ENCODE data around the gene GADD45G. TPM values are rescaled to one million over a fixed set of nuclear protein-coding genes. Genes with fewer than 3 reads are reported as not detected.

Gene GADD45G
- polyA plus RNA-seq, 3 donors = 1.1 to 9.0 (median 1.3) TPM

DNA sequence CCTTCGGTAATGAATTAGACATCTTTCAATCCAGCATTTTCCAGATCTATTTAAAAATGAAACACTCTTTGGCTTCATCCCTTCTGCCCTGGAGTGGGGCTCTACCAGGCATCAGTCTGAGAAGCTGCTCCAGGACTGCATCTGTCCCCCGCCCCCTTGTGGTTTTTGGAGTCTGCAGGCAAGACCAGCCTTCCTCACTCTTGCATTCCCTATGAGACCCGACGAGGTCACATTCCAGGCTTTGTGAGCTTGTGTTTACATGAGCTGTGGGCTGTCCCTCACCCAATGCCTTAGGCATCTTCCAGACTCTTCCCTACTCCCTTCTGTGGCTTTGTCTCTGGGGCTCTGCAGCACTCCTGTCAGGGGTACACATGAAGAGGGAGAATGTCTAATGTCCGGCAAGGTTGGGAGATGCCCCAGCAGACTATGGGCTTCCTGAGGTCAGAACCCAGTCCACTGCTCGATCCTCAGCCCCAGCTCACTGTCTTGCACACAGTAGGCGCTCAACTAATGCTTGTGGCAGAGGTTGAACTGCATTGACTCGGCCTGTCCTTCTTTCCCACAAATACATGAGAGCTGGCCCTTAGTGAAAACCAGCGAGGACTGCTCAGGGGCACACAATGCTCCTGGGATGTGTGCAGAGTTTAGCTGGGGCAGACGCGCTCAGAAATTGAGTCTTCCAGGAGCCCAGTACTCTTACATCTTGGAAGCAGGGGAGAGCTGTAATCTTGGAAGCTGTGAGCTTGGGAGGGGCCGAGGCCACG, 11.7 kb upstream of the GADD45G start:
- Histone ChIP-seq H3K27me3 (ENCODE audit: control insufficient read depth in 2 of 2, insufficient read depth in 2 of 2, low read length in 2 of 2) (no peaks in the 10 kb centered on the region), H4K20me1 (ENCODE audit: insufficient read depth, low read length) (no peaks in the 10 kb centered on the region), H3K9me3 (replicated peaks in 1 of 2; ENCODE audit: control insufficient read depth in 1 of 2, insufficient read depth in 1 of 2, low read length in 2 of 2) (no peaks in the 10 kb centered on the region), H3K4me1 (ENCODE audit: control insufficient read depth in 1 of 2, insufficient read depth in 2 of 2, low read length in 2 of 2) (no peaks in the 10 kb centered on the region), H3K4me2 (replicated peaks; ENCODE audit: extremely low read depth, low read length, poor library complexity, severe bottlenecking) (no peak overlapping the region), H3K4me3 (replicated peaks in 1 of 3; ENCODE audit: low read depth in 2 of 3, low read length in 3 of 3) (no peak overlapping the region), H3K36me3 (replicated peaks in 1 of 2; ENCODE audit: control insufficient read depth in 1 of 2, insufficient read depth in 2 of 2, low read length in 2 of 2) (no peaks in the 10 kb centered on the region), H3K27ac (ENCODE audit: low read depth in 1 of 2, low read length in 2 of 2) (no peak overlapping the region), H3K79me2 (ENCODE audit: insufficient read depth, low read length) (no peaks in the 10 kb centered on the region), H3K9ac (ENCODE audit: insufficient read depth, low read length, poor library complexity, severe bottlenecking) (no peak overlapping the region), H2AFZ (ENCODE audit: insufficient read depth, low read depth, low read length, poor library complexity, severe bottlenecking) (no peak overlapping the region)
- intact Hi-C loops (cut with micrococcal nuclease) = no loop called here
- Mint-ChIP-seq H3K27me3 (ENCODE audit: low read depth in 3 of 3) (peaks cover 4 to 7% (median 6%) of the 10 kb centered on the region in 3 donors), H3K36me3 (no peaks in the 10 kb centered on the region), H3K27ac (peak overlapping the region in 1 of 7 donors; percentile 43), H3K4me3 (no peak overlapping the region), H3K9me3 (no peaks in the 10 kb centered on the region), H3K4me1 (peaks cover 2% of the 10 kb centered on the region)
- 82% methylated on average over 9 of the region's 13 CpGs for WGBS (ENCODE audit: insufficient coverage)
- DNase-seq = no peak
- TF ChIP-seq, protein P1, sequence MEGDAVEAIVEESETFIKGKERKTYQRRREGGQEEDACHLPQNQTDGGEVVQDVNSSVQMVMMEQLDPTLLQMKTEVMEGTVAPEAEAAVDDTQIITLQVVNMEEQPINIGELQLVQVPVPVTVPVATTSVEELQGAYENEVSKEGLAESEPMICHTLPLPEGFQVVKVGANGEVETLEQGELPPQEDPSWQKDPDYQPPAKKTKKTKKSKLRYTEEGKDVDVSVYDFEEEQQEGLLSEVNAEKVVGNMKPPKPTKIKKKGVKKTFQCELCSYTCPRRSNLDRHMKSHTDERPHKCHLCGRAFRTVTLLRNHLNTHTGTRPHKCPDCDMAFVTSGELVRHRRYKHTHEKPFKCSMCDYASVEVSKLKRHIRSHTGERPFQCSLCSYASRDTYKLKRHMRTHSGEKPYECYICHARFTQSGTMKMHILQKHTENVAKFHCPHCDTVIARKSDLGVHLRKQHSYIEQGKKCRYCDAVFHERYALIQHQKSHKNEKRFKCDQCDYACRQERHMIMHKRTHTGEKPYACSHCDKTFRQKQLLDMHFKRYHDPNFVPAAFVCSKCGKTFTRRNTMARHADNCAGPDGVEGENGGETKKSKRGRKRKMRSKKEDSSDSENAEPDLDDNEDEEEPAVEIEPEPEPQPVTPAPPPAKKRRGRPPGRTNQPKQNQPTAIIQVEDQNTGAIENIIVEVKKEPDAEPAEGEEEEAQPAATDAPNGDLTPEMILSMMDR (IDR thresholded peaks at IDR 0.05) = no peak

DNA sequence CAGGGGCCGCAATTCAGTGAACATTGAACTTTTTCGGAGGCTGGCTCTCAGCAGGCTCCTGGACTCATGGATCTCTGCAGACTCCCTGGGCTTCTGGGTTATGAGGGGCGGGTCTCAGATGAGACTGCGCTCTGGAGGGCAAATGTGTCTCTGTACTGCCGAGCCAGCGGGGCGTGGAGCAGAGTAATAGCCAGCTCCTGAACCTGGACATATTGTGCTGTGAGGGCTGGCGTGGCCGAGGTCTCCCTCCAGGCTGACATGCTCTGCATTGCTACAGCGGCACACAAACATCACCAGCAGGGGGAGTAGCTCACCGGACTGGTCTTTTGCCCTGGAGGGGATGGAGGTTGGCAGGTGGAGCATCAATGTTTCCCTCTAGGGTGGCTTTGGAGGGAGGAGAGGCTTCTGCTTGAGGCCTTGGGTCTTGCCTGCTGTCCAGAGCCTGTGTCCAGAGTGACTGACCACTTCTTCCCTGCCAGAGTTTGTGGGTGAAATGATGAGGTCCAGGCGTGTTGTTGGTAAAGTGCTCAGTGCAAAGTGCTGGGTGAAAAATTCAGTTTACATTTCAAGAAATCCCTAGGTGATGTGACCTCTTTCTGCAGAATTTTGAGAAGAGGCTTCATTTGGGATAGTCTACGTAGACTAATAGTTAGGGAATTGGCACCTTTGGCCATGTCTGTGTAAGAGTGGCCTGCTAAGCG, 10.9 kb upstream of the GADD45G start:
- no peaks in the 10 kb centered on the region for H3K27me3 ChIP-seq (ENCODE audit: control insufficient read depth in 2 of 2, insufficient read depth in 2 of 2, low read length in 2 of 2)
- no peaks in the 10 kb centered on the region for H3K79me2 ChIP-seq (ENCODE audit: insufficient read depth, low read length)
- peaks cover 5 to 6% (median 5%) of the 10 kb centered on the region in 3 donors for H3K27me3 Mint-ChIP-seq (ENCODE audit: low read depth in 3 of 3)
- H3K9me3 Mint-ChIP-seq = no peaks in the 10 kb centered on the region
- no peaks in the 10 kb centered on the region for H3K4me1 ChIP-seq (ENCODE audit: control insufficient read depth in 1 of 2, insufficient read depth in 2 of 2, low read length in 2 of 2)
- no peaks in the 10 kb centered on the region for H3K36me3 Mint-ChIP-seq
- H3K4me2 ChIP-seq (replicated peaks; ENCODE audit: extremely low read depth, low read length, poor library complexity, severe bottlenecking) = no peak overlapping the region
- no peaks in the 10 kb centered on the region for H3K36me3 ChIP-seq (replicated peaks in 1 of 2; ENCODE audit: control insufficient read depth in 1 of 2, insufficient read depth in 2 of 2, low read length in 2 of 2)
- no peak overlapping the region for H3K27ac Mint-ChIP-seq
- peaks cover 2% of the 10 kb centered on the region for H3K4me1 Mint-ChIP-seq
- H3K27ac ChIP-seq (ENCODE audit: low read depth in 1 of 2, low read length in 2 of 2) = no peak overlapping the region
- no peak overlapping the region for H3K9ac ChIP-seq (ENCODE audit: insufficient read depth, low read length, poor library complexity, severe bottlenecking)
- no peaks in the 10 kb centered on the region for H3K9me3 ChIP-seq (replicated peaks in 1 of 2; ENCODE audit: control insufficient read depth in 1 of 2, insufficient read depth in 1 of 2, low read length in 2 of 2)
- H3K4me3 ChIP-seq (replicated peaks in 1 of 3; ENCODE audit: low read depth in 2 of 3, low read length in 3 of 3) = no peak overlapping the region
- WGBS (ENCODE audit: insufficient coverage) = 44% methylated on average over 10 of the region's 14 CpGs
- no peak overlapping the region for H2AFZ ChIP-seq (ENCODE audit: insufficient read depth, low read depth, low read length, poor library complexity, severe bottlenecking)
- DNase-seq = peak; percentile 36 to 52 (median 48)
- intact Hi-C loops (cut with micrococcal nuclease) = no loop called here
- TF ChIP-seq, protein P1 (IDR thresholded peaks at IDR 0.05) = peak; percentile 81
- H3K4me3 Mint-ChIP-seq = no peak overlapping the region
- no peaks in the 10 kb centered on the region for H4K20me1 ChIP-seq (ENCODE audit: insufficient read depth, low read length)
